Chondrocyte (in vitro differentiated cells): Measurements from ENCODE around the gene ABCA1. TPM values are rescaled to one million over a fixed set of nuclear protein-coding genes. Genes with fewer than 3 reads are reported as not detected.
"Not testable (repeated sequence)": the region's sequence is repeated elsewhere in the genome, so short reads cannot be mapped to it uniquely, and the experiment has no call there.

Experiments used
- DNase-seq: peaks from one replicate; pipeline ENCODE4 v3.0.0; 2021; ENCODE audit warnings: mixed read lengths, low spot score
- H3K27ac Mint-ChIP-seq: one replicate; pipeline ENCODE4 v1.8.0; 2021; ENCODE audit warnings: mild to moderate bottlenecking, moderate library complexity, mixed read lengths; ENCODE audit not compliant: unreplicated experiment
- H3K27me3 Mint-ChIP-seq: 2 replicates; pipeline ENCODE4 v1.8.0; 2021; ENCODE audit warnings: low read depth, mixed read lengths
- H3K36me3 Mint-ChIP-seq: 2 replicates; pipeline ENCODE4 v1.8.0; 2021; ENCODE audit warnings: low read depth, mixed read lengths
- H3K4me1 Mint-ChIP-seq: 2 replicates; pipeline ENCODE4 v1.8.0; 2021; ENCODE audit warnings: low read depth, mild to moderate bottlenecking, mixed read lengths
- H3K4me3 Mint-ChIP-seq: one replicate; pipeline ENCODE4 v1.8.0; 2021; ENCODE audit warnings: mild to moderate bottlenecking, moderate library complexity, mixed read lengths; ENCODE audit not compliant: unreplicated experiment
- H3K9me3 Mint-ChIP-seq: 2 replicates; pipeline ENCODE4 v1.8.0; 2021; ENCODE audit warnings: low read depth, mixed read lengths
- long read RNA-seq: library from polyadenylated mRNA; stranded (forward); transcript quantifications from one replicate; pipeline ENCODE4 v2.0.0, GENCODE V29; 2021
- total RNA-seq: library from RNA; stranded (reverse); gene quantifications from 3 replicates; pipeline ENCODE4 v1.2.1, GENCODE V29; 2021
- TF ChIP-seq, protein P1 (sequence below): fragments of 200-600 bp; sonication (generic); IDR thresholded peaks from 2 replicates; pipeline ENCODE4 v1.5.0; 2021; ENCODE audit warnings: antibody characterized with exemption, mild to moderate bottlenecking, moderate library complexity

ABCA1 gene, protein sequence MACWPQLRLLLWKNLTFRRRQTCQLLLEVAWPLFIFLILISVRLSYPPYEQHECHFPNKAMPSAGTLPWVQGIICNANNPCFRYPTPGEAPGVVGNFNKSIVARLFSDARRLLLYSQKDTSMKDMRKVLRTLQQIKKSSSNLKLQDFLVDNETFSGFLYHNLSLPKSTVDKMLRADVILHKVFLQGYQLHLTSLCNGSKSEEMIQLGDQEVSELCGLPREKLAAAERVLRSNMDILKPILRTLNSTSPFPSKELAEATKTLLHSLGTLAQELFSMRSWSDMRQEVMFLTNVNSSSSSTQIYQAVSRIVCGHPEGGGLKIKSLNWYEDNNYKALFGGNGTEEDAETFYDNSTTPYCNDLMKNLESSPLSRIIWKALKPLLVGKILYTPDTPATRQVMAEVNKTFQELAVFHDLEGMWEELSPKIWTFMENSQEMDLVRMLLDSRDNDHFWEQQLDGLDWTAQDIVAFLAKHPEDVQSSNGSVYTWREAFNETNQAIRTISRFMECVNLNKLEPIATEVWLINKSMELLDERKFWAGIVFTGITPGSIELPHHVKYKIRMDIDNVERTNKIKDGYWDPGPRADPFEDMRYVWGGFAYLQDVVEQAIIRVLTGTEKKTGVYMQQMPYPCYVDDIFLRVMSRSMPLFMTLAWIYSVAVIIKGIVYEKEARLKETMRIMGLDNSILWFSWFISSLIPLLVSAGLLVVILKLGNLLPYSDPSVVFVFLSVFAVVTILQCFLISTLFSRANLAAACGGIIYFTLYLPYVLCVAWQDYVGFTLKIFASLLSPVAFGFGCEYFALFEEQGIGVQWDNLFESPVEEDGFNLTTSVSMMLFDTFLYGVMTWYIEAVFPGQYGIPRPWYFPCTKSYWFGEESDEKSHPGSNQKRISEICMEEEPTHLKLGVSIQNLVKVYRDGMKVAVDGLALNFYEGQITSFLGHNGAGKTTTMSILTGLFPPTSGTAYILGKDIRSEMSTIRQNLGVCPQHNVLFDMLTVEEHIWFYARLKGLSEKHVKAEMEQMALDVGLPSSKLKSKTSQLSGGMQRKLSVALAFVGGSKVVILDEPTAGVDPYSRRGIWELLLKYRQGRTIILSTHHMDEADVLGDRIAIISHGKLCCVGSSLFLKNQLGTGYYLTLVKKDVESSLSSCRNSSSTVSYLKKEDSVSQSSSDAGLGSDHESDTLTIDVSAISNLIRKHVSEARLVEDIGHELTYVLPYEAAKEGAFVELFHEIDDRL (N-terminal part only)
- total RNA-seq, result 22.4 to 26.6 TPM (median 25.1 TPM) in 3 replicates
- long read RNA-seq, partial matches to known transcripts, result 7 of 10 reads
- long read RNA-seq, other reads (novel, unspliced or antisense), result 3 of 10 reads

DNA sequence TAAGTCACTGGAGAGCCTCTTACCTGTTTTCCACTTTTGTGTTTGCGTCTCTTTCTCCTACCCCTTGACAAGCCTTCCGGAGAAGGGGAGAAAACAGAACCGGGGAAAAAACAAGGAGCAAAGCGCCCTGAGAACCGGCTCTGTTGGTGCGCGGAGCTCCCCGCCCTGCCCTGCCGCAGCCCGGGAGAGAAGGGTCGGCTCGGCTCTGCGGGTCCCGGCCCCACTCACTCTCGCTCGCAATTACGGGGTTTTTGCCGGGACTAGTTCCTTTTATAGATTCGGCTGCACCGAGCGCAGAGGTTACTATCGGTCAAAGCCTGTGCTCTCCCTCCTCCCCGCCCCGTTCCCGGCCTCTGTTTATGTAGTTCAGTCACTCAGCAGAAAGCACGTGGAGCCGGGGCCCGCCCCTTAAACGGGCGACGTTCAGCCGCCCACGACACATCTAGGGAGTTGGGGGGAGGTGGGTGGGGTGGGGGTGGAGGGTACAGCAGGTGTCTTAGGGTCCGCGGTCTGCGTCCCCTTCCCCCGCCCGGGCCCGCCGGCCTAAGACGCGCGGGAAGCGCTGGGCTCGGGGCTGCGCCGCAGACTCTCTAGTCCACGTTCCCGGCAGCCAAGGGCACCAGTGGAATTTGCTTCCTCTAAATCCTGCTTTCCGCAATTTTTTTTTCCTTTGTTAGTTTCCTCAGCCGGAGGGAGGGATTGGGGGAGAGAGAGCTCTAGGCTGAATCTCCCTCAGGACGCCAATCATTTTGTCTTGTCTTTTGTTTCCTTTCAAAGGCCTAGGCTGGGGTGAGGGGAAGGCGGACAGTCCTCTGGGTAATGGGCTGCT, at the start of gene ABCA1:
Gene ABCA1 (minus strand): TSS at position 244 of the 829 bp plus-strand sequence. CDS start 24,476 bp downstream, outside the sequence.
- Mint-ChIP-seq H3K27me3 (no peaks in the 10 kb centered on the region), H3K27ac (peak within 1 kb of the TSS; percentile 81), H3K9me3 (no peaks in the 10 kb centered on the region), H3K4me1 (peaks cover 35% of the 10 kb centered on the region), H3K4me3 (peak within 1 kb of the TSS; percentile 93), H3K36me3 (no peaks in the 10 kb centered on the region)
- no peak for DNase-seq
- TF ChIP-seq, protein P1, sequence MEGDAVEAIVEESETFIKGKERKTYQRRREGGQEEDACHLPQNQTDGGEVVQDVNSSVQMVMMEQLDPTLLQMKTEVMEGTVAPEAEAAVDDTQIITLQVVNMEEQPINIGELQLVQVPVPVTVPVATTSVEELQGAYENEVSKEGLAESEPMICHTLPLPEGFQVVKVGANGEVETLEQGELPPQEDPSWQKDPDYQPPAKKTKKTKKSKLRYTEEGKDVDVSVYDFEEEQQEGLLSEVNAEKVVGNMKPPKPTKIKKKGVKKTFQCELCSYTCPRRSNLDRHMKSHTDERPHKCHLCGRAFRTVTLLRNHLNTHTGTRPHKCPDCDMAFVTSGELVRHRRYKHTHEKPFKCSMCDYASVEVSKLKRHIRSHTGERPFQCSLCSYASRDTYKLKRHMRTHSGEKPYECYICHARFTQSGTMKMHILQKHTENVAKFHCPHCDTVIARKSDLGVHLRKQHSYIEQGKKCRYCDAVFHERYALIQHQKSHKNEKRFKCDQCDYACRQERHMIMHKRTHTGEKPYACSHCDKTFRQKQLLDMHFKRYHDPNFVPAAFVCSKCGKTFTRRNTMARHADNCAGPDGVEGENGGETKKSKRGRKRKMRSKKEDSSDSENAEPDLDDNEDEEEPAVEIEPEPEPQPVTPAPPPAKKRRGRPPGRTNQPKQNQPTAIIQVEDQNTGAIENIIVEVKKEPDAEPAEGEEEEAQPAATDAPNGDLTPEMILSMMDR, result no peak

DNA sequence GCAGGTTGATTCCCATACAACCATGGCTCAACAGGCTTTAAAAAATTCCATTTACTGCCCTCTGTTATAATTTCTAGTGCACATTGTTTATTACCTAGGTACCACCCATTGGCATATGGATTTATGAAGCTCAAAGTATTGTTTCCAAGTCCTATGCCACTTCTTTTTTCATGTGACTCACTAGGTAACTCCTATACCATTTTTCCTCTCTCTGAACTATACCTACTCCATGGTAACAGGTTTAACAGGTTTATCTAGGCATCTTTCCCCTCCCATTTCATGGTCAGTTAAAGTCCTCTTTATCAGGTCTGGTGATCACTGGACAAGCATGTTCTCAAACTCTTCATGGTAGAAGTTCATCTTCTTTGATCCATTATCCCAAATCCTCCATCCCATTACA, 49.6 kb upstream of the ABCA1 start:
- no peaks in the 10 kb centered on the region for H3K36me3 Mint-ChIP-seq
- no peaks in the 10 kb centered on the region for H3K9me3 Mint-ChIP-seq
- no peak overlapping the region for H3K4me3 Mint-ChIP-seq
- H3K27ac Mint-ChIP-seq, result no peak overlapping the region
- no peaks in the 10 kb centered on the region for H3K27me3 Mint-ChIP-seq
- peaks cover 14% of the 10 kb centered on the region for H3K4me1 Mint-ChIP-seq
- DNase-seq, result no peak
- TF ChIP-seq, protein P1, result no peak

DNA sequence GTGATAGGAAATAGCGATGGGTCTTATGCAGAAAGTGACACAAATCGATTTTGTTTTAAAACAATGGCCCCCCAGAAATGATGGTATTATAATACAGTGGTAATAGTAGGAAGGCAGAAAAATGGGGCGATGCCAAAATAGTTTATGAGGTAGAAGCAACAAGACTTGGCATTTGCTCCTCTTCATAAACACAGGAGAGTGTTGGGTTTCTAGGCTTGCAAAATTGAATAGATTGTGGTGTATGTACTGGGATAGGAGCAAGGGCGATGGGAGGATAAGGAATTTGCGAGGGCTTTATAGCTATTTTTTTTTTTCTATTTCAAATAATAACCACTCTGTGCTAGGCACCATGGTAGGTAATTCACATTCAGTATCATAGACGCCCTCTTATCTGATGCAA, 49.2 kb upstream of the ABCA1 start:
- Mint-ChIP-seq H3K4me3 (no peak overlapping the region), H3K4me1 (peaks cover 14% of the 10 kb centered on the region), H3K27ac (no peak overlapping the region), H3K27me3 (no peaks in the 10 kb centered on the region), H3K9me3 (no peaks in the 10 kb centered on the region), H3K36me3 (no peaks in the 10 kb centered on the region)
- DNase-seq, result no peak
- TF ChIP-seq, protein P1, result no peak

DNA sequence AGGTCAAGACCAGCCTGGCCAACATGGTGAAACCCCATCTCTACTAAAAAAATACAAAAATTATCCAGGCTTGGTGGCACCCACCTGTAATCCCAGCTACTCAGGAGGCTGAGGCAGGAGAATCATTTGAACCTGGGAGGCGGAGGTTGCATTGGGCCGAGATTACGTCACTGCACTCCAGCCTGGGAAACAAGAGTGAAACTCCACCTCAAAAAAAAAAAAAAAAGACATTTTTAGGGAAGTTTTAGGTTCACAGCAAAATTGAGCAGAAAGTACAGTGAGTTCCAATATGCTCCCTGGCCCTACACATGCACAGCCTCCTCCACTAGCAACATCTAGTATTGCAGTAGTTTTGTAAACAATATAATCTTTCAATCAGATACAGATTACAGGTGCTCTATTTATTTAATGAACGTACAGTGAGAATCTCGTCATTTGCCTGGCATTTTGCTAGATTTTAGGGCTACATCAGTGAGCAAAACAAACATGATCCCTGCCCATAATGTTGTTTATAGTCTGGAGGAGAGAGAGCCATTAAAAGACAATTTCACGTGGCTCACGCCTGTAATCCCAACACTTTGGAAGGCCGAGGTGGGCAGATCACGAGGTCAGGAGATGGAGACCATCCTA, 48.1 kb upstream of the ABCA1 start:
- H3K4me3 Mint-ChIP-seq, H3K9me3 Mint-ChIP-seq, DNase-seq, H3K27ac Mint-ChIP-seq, H3K36me3 Mint-ChIP-seq, H3K27me3 Mint-ChIP-seq: not testable (repeated sequence)
- peaks cover 20% of the 10 kb centered on the region for H3K4me1 Mint-ChIP-seq
